Body of pancreas (tissue), 4 donors: ENCODE data around the gene NARF.

ENCODE experiments used
- CTCF ChIP-seq, 7 experiments: fragments of 450-650 bp in 4 of 7; fragments of 200-600 bp in 3 of 7; sonication (generic) in 3 of 7; IDR thresholded peaks; one replicate each; pipeline ENCODE4 v1.5.1; 2016 to 2019; ENCODE audit warnings: antibody characterized with exemption in 7 of 7
- POLR2A ChIP-seq, 3 donors: fragments of 450-650 bp; IDR thresholded peaks; one replicate each; pipeline ENCODE4 v1.6.1; 2016; ENCODE audit warnings: antibody characterized with exemption in 3 of 3, mild to moderate bottlenecking in 2 of 3

- TF ChIP-seq CTCF (IDR thresholded peaks at IDR 0.05) = no peak
- TF ChIP-seq POLR2A (IDR thresholded peaks at IDR 0.05) = no peak
These were observed 16.7 kb upstream of the NARF start for GRCh38 chr17:82441691-82442487.
